Measurements from ENCODE around the gene PRDX1.

DNA sequence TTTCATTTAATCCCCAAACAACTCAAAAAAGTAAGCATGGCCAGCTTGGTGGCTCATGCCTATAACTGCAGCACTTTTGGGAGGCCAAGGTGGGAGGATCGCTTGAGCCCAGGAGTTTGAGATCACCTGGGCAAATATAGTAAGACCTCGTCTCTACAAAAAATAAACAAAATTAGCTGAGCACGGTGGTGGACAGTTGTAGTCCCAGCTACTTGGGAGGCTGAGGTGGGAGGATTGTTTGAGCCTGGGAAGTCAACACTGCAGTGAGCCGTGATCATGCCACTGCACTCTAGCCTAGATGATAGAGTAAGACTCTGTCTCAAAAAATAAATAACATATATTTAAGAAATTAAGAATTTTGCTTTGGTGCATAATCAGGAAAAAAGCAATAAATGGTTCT is 22.8 kb upstream of the PRDX1 start:
- TF ChIP-seq, protein P1, sequence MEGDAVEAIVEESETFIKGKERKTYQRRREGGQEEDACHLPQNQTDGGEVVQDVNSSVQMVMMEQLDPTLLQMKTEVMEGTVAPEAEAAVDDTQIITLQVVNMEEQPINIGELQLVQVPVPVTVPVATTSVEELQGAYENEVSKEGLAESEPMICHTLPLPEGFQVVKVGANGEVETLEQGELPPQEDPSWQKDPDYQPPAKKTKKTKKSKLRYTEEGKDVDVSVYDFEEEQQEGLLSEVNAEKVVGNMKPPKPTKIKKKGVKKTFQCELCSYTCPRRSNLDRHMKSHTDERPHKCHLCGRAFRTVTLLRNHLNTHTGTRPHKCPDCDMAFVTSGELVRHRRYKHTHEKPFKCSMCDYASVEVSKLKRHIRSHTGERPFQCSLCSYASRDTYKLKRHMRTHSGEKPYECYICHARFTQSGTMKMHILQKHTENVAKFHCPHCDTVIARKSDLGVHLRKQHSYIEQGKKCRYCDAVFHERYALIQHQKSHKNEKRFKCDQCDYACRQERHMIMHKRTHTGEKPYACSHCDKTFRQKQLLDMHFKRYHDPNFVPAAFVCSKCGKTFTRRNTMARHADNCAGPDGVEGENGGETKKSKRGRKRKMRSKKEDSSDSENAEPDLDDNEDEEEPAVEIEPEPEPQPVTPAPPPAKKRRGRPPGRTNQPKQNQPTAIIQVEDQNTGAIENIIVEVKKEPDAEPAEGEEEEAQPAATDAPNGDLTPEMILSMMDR (IDR thresholded peaks at IDR 0.05): no peak
- no peak for TF ChIP-seq POLR2A (IDR thresholded peaks at IDR 0.05)

All from right lobe of liver (tissue), 4 donors.